ENCODE results near the gene VSIG1. TPM values are rescaled to one million over a fixed set of nuclear protein-coding genes. Genes with fewer than 3 reads are reported as not detected.

VSIG1 gene
- total and polyA plus RNA-seq, 10 of the 15 experiments (the other 5 are each of a cell fraction or from before 2014, with no cell fraction given): 0.04 to 0.08 (median 0.06) TPM; not detected in 7

GRCh38 chrX:108091264-108091877, 46.5 kb downstream of the VSIG1 start, which contains the start of the genes ATG4A and PSMD10 (continued):
- TF ChIP-seq, protein P1, sequence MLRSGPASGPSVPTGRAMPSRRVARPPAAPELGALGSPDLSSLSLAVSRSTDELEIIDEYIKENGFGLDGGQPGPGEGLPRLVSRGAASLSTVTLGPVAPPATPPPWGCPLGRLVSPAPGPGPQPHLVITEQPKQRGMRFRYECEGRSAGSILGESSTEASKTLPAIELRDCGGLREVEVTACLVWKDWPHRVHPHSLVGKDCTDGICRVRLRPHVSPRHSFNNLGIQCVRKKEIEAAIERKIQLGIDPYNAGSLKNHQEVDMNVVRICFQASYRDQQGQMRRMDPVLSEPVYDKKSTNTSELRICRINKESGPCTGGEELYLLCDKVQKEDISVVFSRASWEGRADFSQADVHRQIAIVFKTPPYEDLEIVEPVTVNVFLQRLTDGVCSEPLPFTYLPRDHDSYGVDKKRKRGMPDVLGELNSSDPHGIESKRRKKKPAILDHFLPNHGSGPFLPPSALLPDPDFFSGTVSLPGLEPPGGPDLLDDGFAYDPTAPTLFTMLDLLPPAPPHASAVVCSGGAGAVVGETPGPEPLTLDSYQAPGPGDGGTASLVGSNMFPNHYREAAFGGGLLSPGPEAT (IDR thresholded peaks at IDR 0.05; ENCODE audit: low read depth): peak; percentile 60; the same call in 1 of the 2 replicates
- TF ChIP-seq NRF1 (conservative IDR thresholded peaks at IDR 0.05; ENCODE audit: low read depth, low read length) (no peak), POLR2AphosphoS2 (IDR thresholded peaks at IDR 0.05; ENCODE audit: low read depth, low read length) (no peak), CREM (IDR thresholded peaks at IDR 0.05; ENCODE audit: low read depth) (peak; percentile 86), SIX5 (IDR thresholded peaks at IDR 0.05; ENCODE audit: low read depth, low read length, severe bottlenecking) (peak; percentile 88), BACH1 (IDR thresholded peaks at IDR 0.05; ENCODE audit: borderline replicate concordance) (no peak), ZBTB4 (CRISPR knock-in tag; IDR thresholded peaks at IDR 0.05) (no peak), REST (IDR thresholded peaks at IDR 0.05; ENCODE audit: low read depth, low read length) (no peak), NFXL1 (IDR thresholded peaks at IDR 0.05; ENCODE audit: borderline replicate concordance) (no peak), NBN (IDR thresholded peaks at IDR 0.05) (0 out of 2 replicates have a peak, but pooled peaks have one; percentile 30), GABPA (IDR thresholded peaks at IDR 0.05; ENCODE audit: low read depth) (peak; percentile 78), NFYA (IDR thresholded peaks at IDR 0.05; ENCODE audit: borderline replicate concordance, low read depth, low read length) (no peak), IKZF1 (conservative IDR thresholded peaks at IDR 0.05) (peak; percentile 88), RFX5 (IDR thresholded peaks at IDR 0.05; ENCODE audit: low read depth, low read length) (0 out of 2 replicates have a peak, but pooled peaks have one; percentile 34), PKNOX1 (IDR thresholded peaks at IDR 0.05) (peak; percentile 94), CHD1 (IDR thresholded peaks at IDR 0.05; ENCODE audit: low read depth, low read length) (no peak), MYB (IDR thresholded peaks at IDR 0.05; ENCODE audit: borderline replicate concordance, low read depth, low read length) (0 out of 2 replicates have a peak, but pooled peaks have one; percentile 61)
- TF ChIP-seq, protein P2, sequence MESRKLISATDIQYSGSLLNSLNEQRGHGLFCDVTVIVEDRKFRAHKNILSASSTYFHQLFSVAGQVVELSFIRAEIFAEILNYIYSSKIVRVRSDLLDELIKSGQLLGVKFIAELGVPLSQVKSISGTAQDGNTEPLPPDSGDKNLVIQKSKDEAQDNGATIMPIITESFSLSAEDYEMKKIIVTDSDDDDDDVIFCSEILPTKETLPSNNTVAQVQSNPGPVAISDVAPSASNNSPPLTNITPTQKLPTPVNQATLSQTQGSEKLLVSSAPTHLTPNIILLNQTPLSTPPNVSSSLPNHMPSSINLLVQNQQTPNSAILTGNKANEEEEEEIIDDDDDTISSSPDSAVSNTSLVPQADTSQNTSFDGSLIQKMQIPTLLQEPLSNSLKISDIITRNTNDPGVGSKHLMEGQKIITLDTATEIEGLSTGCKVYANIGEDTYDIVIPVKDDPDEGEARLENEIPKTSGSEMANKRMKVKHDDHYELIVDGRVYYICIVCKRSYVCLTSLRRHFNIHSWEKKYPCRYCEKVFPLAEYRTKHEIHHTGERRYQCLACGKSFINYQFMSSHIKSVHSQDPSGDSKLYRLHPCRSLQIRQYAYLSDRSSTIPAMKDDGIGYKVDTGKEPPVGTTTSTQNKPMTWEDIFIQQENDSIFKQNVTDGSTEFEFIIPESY (IDR thresholded peaks at IDR 0.05): no peak

Measured in GM12878 (cell line).